Measurements from ENCODE around the gene CD300LB. TPM values are rescaled to one million over a fixed set of nuclear protein-coding genes. Genes with fewer than 3 reads are reported as not detected.

The CD300LB gene
- total RNA-seq, 1 donor from 2014 or later = not detected

DNA sequence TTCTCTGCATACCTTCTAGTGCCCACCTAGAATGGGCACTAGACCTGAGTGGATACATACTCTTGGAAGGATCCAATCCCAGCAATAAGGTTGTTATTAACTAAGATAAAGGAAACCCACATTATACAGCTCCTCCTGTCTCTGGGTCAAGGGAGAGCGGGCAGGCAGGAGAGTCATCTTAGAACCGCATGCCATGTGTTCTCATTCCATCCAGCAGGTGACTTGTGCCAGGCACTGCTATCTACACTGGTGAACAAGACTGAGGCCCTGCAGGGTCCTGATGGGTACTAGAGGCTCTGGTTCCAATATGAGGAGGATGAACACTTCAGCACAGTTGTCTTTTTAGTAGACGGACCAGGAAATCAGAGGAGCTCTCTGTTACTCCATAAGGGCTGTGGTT lies 41.9 kb upstream of the CD300LB start:
- Mint-ChIP-seq H3K27me3 (ENCODE audit: unreplicated experiment) (peaks cover 2% of the 10 kb centered on the region), H3K4me1 (ENCODE audit: unreplicated experiment) (peaks cover 4% of the 10 kb centered on the region), H3K36me3 (ENCODE audit: unreplicated experiment) (no peaks in the 10 kb centered on the region), H3K9me3 (ENCODE audit: unreplicated experiment) (no peaks in the 10 kb centered on the region), H3K4me3 (ENCODE audit: unreplicated experiment) (no peak overlapping the region), H3K27ac (ENCODE audit: unreplicated experiment) (no peak overlapping the region)
- no peak for DNase-seq (ENCODE audit: extremely low spot score, unreplicated experiment)
- TF ChIP-seq, protein P1, sequence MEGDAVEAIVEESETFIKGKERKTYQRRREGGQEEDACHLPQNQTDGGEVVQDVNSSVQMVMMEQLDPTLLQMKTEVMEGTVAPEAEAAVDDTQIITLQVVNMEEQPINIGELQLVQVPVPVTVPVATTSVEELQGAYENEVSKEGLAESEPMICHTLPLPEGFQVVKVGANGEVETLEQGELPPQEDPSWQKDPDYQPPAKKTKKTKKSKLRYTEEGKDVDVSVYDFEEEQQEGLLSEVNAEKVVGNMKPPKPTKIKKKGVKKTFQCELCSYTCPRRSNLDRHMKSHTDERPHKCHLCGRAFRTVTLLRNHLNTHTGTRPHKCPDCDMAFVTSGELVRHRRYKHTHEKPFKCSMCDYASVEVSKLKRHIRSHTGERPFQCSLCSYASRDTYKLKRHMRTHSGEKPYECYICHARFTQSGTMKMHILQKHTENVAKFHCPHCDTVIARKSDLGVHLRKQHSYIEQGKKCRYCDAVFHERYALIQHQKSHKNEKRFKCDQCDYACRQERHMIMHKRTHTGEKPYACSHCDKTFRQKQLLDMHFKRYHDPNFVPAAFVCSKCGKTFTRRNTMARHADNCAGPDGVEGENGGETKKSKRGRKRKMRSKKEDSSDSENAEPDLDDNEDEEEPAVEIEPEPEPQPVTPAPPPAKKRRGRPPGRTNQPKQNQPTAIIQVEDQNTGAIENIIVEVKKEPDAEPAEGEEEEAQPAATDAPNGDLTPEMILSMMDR (IDR thresholded peaks at IDR 0.05) = no peak

DNA sequence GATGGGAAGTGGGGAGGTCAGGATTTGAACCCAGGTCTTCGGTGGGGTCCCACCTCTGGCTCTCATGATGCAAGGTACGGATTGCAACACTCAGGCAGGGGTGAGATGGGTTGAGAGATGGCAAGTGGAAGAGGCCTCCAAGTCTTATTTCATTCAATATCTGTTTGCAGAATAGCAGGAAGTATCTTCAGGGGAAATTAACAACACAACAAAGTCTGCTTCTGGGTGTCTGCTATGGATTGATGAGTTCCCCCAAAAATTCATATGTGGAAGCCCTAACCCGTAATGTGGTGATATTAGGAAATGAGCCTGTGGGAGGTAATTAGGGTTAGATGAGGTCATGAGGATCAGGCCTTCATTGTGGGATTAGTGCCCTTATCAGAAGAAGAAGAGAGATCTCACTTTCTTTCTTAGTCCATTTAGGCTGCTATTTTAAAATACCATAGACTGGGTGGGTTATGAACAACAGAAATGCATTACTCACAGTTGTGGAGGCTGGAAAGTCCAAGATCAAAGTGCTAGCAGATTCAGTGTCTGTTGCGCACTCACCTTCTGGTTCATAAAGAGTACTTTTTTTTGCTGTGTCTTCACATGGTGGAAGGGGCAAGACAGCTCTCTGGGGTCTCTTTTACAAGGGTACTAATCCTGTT lies 40.5 kb upstream of the CD300LB start:
- TF ChIP-seq, protein P1 (IDR thresholded peaks at IDR 0.05) = no peak
- DNase-seq (ENCODE audit: extremely low spot score, unreplicated experiment) = no peak
- Mint-ChIP-seq H3K4me3 (ENCODE audit: unreplicated experiment) (no peak overlapping the region), H3K4me1 (ENCODE audit: unreplicated experiment) (peaks cover 4% of the 10 kb centered on the region), H3K36me3 (ENCODE audit: unreplicated experiment) (no peaks in the 10 kb centered on the region), H3K27ac (ENCODE audit: unreplicated experiment) (no peak overlapping the region), H3K9me3 (ENCODE audit: unreplicated experiment) (no peaks in the 10 kb centered on the region), H3K27me3 (ENCODE audit: unreplicated experiment) (peaks cover 2% of the 10 kb centered on the region)

DNA sequence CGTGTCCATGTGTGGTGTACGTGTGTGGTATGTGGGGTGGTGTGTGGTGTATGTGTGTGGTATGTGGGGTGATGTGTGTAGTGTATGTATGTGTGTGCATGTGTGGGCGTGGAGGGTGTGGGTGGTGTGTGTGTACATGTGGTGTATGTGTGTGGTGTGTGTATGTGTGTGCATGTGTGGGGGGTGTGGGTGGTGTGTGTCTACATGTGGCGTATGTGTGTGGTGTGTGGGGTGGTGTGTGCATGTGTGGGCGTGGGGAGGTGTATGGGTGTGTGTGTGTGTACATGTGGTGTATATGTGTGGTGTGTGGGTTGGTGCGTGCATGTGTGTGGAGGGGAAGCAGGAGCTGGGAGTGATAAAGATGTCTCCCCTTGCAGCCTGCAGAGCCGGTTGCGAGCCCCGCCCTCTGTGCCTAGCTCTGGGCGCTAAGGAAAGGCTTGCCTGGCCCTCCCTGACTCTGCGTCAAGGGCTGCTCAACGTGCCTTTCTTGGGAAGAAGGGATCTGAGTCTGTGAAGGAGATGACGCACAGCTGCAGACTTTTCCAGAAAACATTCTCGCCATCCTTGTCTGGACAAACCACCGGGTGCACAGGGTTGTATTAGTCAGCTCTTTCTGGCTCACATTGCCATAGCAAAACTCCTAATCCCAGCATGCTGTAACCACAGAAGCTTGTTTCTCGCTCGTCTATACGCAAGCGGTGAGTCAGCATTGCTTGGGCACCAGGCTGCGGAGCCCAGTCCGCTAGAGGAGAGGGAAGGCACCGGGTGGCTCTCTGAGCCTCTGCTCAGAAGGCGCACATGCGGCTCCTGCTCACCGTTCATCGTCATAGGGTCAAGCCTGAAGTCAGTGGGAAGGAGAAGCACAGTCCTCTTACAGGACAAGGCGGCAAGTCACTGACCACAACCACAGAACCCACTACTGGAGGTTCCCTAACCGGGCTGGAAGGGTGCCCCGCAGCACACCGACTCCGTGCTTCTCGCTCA lies 38.0 kb upstream of the CD300LB start:
- TF ChIP-seq, protein P1 (IDR thresholded peaks at IDR 0.05) = no peak
- H3K9me3 Mint-ChIP-seq (ENCODE audit: unreplicated experiment) = no peaks in the 10 kb centered on the region
- no peak overlapping the region for H3K4me3 Mint-ChIP-seq (ENCODE audit: unreplicated experiment)
- H3K27ac Mint-ChIP-seq (ENCODE audit: unreplicated experiment) = peak overlapping the region; percentile 8
- H3K27me3 Mint-ChIP-seq (ENCODE audit: unreplicated experiment) = peaks cover 4% of the 10 kb centered on the region
- H3K36me3 Mint-ChIP-seq (ENCODE audit: unreplicated experiment) = no peaks in the 10 kb centered on the region
- peaks cover 4% of the 10 kb centered on the region for H3K4me1 Mint-ChIP-seq (ENCODE audit: unreplicated experiment)
- DNase-seq (ENCODE audit: extremely low spot score, unreplicated experiment) = no peak

DNA sequence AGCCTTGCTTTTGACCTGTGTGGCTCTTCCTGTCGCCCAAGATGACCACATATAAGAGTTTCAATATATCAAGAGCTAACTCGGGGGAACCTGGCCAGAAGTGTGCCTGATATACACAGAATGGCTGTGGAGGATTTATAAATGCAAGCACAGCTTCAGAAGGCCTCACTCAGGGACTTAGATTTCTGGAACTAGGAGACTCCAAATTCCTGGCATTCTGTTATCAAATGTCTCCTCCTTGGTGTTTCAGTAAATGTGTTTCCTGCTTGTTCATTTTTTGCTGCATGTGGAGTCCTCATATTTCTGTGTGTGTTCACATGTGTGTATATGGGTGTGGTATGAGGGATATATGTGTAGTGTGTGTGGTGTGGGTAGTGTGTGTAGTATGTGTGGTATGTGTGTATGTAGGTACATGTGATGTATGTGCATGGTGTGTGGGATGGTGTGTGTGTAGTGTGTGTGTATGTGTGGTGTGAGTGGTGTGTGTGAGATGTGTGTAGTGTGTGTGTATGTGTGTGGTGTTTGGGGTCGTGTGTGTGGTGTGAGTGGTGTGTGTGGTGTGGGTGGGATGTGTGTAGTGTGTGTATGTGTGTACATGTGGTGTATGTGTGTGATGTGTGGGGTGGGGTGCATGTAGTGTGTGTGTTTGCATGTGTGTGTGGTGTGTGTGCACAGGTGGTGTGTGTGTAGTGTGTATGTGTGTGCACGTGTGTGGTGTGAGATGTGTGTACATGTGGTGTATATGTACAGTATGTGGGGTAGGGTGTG lies 37.0 kb upstream of the CD300LB start:
- H3K27me3 Mint-ChIP-seq (ENCODE audit: unreplicated experiment) = peaks cover 4% of the 10 kb centered on the region

More for the DNA sequence above, 37.0 kb upstream of the CD300LB start:
- Mint-ChIP-seq H3K9me3 (ENCODE audit: unreplicated experiment) (peaks cover 4% of the 10 kb centered on the region), H3K4me3 (ENCODE audit: unreplicated experiment) (no peak overlapping the region), H3K4me1 (ENCODE audit: unreplicated experiment) (peaks cover 4% of the 10 kb centered on the region), H3K27ac (ENCODE audit: unreplicated experiment) (no peak overlapping the region), H3K36me3 (ENCODE audit: unreplicated experiment) (no peaks in the 10 kb centered on the region)
- TF ChIP-seq, protein P1 (IDR thresholded peaks at IDR 0.05) = no peak
- no peak for DNase-seq (ENCODE audit: extremely low spot score, unreplicated experiment)

All from osteocyte (in vitro differentiated cells).